Measurements from ENCODE around the gene B3GALT5. TPM values are rescaled to one million over a fixed set of nuclear protein-coding genes. Genes with fewer than 3 reads are reported as not detected.
A peak's percentile ranks its signal among the peaks of the same experiment; 100 is the strongest.
"Not testable (repeated sequence)": the region's sequence is repeated elsewhere in the genome, so short reads cannot be mapped to it uniquely, and the experiment has no call there.

Gene B3GALT5
- total RNA-seq, 8 experiments from 2014 or later, result 0.04 to 3.4 (median 0.99) TPM

DNA sequence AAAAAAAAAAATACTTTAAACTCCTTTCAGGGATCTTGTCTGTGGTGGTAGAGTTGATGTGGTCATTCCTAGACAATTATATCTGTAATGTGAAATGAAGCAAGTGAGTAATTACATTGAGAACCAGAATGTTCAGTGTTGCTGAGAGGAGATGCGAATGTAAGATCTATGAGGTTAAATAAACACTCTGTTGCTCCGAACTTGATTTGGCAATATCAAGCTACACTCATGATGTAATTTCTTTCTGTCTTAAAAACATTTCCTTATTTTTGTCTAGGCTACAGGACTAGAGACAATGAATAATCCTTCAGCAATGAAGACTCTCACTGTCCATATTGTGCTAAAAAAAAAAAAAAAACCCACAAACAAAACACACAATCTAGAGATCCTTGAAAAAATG is 69.1 kb downstream of the B3GALT5 start:
- in situ Hi-C loops (cut with MboI; ENCODE audit: low pct_unique_long_range_greater_than_20kb in 2 of 9, low sequenced_read_pairs in 9 of 9, unreplicated experiment in 9 of 9), result no loop called here
- H3K27ac ChIP-seq, result no peak overlapping the region
- no peak overlapping the region for H3K4me3 ChIP-seq
- WGBS, 10 experiments, result 0 to 94% (median 88%) methylated on average over 1 to 2 of the region's 2 CpGs; no CpG with 5 or more reads in 4 of the 10 experiments
- H3K4me1 ChIP-seq (replicated peaks in 1 of 2), result peaks cover 0 to 5% of the 10 kb centered on the region in 2 donors
- ATAC-seq (replicated peaks in 6 of 8), result no peak

DNA sequence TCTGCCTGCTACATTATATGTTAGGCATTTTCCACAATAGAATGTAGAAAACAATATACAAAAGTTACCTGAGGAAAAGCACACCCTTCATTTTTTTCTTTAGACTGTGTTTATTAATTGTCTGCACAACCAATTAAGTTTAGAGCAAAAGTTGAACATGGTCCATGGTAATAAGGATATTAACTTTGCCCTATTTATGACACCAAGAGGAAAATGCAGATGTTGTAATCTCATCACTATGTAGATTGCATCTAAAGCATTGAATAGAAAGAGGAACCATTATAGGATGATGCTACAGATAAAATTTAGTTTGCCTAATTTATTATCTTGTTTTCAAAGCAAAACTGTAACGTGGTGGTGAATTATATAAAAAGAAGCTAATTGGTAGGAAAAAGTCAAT is 72.5 kb downstream of the B3GALT5 start:
- Histone ChIP-seq H3K27ac (no peak overlapping the region), H3K4me1 (replicated peaks in 1 of 2) (no peaks in the 10 kb centered on the region), H3K4me3 (no peak overlapping the region)
- ATAC-seq (replicated peaks in 6 of 8), result no peak
- 0 to 100% (median 59%) methylated on average over 1 of the region's 1 CpG; no CpG with 5 or more reads in 2 of the 10 experiments for WGBS, 10 experiments
- in situ Hi-C loops (cut with MboI; ENCODE audit: low pct_unique_long_range_greater_than_20kb in 2 of 9, low sequenced_read_pairs in 9 of 9, unreplicated experiment in 9 of 9), result no loop called here

DNA sequence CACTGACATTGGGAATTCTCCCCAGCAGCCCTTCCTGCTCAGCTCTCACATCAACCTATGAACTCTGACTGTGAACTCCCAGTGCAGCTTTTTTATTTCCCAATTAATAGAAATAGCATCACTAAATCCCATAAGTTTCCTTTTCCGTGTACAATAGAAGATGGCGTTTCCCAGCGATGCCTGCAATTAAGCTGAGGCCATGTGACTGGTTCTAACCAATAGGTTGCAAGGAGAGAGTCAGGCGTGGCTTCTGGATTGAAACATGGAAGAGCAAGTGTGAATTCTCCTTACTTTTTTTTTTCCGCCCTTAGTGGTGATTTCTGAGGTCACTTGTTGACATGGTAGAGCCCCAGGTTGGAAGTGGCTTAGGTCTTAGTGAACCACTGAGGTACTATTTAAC is 73.3 kb downstream of the B3GALT5 start:
- Histone ChIP-seq H3K4me1 (replicated peaks in 1 of 2) (no peaks in the 10 kb centered on the region), H3K27ac (no peak overlapping the region), H3K4me3 (no peak overlapping the region)
- in situ Hi-C loops (cut with MboI; ENCODE audit: low pct_unique_long_range_greater_than_20kb in 2 of 9, low sequenced_read_pairs in 9 of 9, unreplicated experiment in 9 of 9), result no loop called here
- WGBS, 10 experiments, result 0 to 100% (median 93%) methylated on average over 1 to 5 of the region's 5 CpGs; no CpG with 5 or more reads in 2 of the 10 experiments
- ATAC-seq (replicated peaks in 6 of 8), result no peak

DNA sequence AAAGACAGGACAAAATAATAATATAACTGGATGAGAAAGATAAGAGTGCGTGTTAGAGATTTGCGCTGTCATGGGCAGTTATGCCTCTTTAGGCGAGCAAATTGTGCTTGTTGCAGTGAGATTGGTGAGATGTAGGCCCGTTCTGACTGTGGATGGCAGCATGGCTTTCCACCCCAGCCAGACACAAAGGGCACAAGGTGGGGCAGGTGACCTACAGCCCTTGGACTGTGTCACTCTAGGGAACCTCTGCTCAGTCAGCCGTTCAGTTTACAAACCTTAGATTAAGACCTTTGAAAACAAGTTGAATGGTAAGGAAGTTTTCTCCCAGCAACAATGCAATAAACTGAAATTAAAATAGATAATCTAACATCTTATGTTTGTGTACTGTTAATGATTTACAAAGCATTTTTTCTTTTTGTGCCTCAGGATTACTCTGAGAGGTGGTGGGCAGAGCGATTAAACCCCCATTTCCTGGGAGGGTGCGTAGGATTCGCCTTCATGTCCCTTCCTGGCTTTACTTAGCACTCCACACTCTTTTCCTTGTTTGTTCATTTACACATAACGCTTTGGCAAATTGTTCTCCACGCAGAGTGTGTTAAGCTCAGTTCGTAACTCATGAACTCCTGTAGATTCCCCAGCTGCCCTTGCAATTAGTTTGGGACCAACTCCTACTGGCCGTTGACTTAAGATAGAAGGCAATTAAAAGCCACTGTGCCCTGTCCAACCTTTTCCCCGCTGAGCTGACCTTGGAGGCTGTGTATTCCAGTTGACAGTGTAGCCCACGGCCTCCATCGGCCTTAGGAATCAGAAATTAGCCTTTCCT is 74.1 kb downstream of the B3GALT5 start:
- in situ Hi-C loops (cut with MboI; ENCODE audit: low pct_unique_long_range_greater_than_20kb in 2 of 9, low sequenced_read_pairs in 9 of 9, unreplicated experiment in 9 of 9), result no loop called here
- 35 to 100% (median 86%) methylated on average over 3 to 13 of the region's 15 CpGs for WGBS, 10 experiments
- Histone ChIP-seq H3K4me3 (no peak overlapping the region), H3K4me1 (replicated peaks in 1 of 2) (no peaks in the 10 kb centered on the region), H3K27ac (no peak overlapping the region)
- ATAC-seq (replicated peaks in 6 of 8), result no peak

DNA sequence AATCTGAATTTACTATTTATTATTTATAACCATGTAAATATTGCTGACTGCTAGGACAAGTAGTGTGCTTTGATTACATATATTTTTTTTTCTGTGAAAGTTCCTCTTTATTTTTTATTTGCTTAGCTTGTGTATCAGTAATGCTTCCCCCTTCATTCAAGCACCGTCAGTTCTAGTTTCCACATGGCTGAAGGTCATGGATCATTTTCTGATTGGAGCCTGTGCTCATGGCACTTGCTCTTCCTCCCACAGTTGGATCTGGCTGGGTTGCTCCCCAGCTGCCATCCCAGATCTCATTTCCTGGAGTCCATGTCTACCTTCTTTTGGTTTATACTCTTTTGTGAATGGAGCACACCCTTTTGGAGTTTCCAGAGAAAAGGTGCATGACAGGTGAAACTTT is 75.3 kb downstream of the B3GALT5 start:
- Histone ChIP-seq H3K4me3 (no peak overlapping the region), H3K4me1 (replicated peaks in 1 of 2) (no peaks in the 10 kb centered on the region), H3K27ac (no peak overlapping the region)
- in situ Hi-C loops (cut with MboI; ENCODE audit: low pct_unique_long_range_greater_than_20kb in 2 of 9, low sequenced_read_pairs in 9 of 9, unreplicated experiment in 9 of 9), result no loop called here
- 0 to 100% (median 86%) methylated on average over 1 of the region's 1 CpG; no CpG with 5 or more reads in 3 of the 10 experiments for WGBS, 10 experiments
- no peak for ATAC-seq (replicated peaks in 6 of 8)

DNA sequence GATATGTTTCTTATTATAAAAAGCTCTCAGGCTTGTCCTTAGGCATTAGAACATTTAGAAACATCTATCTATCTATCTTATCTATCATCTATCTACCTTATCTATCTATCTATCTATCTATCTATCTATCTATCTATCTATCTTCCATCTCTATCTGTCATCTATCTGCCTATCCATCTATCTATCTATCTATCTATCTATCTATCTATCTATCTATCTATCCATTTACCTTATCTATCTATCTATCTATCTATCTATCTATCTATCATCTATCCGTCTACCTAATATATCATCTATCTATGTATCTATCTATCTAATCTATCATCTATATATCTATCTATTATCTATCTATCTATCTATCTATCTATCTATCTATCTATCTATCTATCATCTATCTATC is 77.1 kb downstream of the B3GALT5 start:
- ATAC-seq (replicated peaks in 6 of 8); in situ Hi-C loops (cut with MboI; ENCODE audit: low pct_unique_long_range_greater_than_20kb in 2 of 9, low sequenced_read_pairs in 9 of 9, unreplicated experiment in 9 of 9); H3K4me3 ChIP-seq; H3K4me1 ChIP-seq (replicated peaks in 1 of 2); H3K27ac ChIP-seq: not testable (repeated sequence)
- WGBS, 10 experiments, result 20 to 100% (median 93%) methylated on average over 1 of the region's 1 CpG

DNA sequence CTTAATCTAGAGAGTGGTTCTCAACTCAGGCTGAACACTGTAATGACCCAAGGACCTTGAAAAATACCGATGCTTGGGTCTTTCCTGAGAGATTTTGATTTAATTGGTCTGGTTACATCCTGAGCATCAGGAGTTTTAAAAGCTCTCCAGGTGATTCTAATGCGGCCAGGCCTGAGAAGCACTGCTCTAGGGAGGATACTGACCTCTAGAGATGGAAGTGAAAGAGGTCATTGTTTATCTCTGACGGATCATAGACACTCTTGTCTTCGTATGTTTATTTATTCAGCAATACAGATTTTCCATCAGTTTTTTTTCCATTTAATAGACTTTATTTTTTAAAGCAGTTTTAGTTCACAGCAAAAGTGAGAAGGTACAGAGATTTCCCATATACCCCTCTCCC is 77.7 kb downstream of the B3GALT5 start:
- ATAC-seq (replicated peaks in 6 of 8), result no peak
- 40 to 89% (median 64%) methylated on average over 1 to 4 of the region's 4 CpGs; no CpG with 5 or more reads in 2 of the 10 experiments for WGBS, 10 experiments
- Histone ChIP-seq H3K4me1 (replicated peaks in 1 of 2) (no peaks in the 10 kb centered on the region), H3K27ac (no peak overlapping the region), H3K4me3 (no peak overlapping the region)
- in situ Hi-C loops (cut with MboI; ENCODE audit: low pct_unique_long_range_greater_than_20kb in 2 of 9, low sequenced_read_pairs in 9 of 9, unreplicated experiment in 9 of 9), result no loop called here

DNA sequence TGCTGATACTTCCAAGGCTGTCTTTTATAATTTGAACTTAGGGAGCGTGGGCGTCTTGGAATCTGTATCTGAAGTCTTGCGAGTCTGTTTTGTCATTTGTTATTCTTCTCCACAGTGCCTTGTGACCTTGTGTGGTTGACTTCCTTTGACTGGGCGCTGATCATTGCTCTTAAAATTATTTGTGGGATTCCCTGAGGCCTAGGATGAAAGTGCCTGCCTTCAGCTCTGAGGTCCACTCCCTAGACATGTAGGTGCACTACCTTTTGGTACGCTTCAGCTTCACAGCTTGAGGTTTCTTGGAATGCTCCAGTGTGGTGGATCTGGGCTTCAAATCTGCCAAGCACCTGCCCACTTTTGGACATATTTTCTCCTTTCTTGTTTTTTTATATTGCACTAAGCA is 82.0 kb downstream of the B3GALT5 start:
- in situ Hi-C loops (cut with MboI; ENCODE audit: low pct_unique_long_range_greater_than_20kb in 2 of 9, low sequenced_read_pairs in 9 of 9, unreplicated experiment in 9 of 9), result no loop called here
- no peak overlapping the region for H3K27ac ChIP-seq
- WGBS, 10 experiments, result 0 to 100% (median 89%) methylated on average over 1 to 5 of the region's 5 CpGs; no CpG with 5 or more reads in 1 of the 10 experiments
- no peak for ATAC-seq (replicated peaks in 6 of 8)
- no peak overlapping the region for H3K4me3 ChIP-seq
- peaks cover 0 to 10% of the 10 kb centered on the region in 2 donors for H3K4me1 ChIP-seq (replicated peaks in 1 of 2)

DNA sequence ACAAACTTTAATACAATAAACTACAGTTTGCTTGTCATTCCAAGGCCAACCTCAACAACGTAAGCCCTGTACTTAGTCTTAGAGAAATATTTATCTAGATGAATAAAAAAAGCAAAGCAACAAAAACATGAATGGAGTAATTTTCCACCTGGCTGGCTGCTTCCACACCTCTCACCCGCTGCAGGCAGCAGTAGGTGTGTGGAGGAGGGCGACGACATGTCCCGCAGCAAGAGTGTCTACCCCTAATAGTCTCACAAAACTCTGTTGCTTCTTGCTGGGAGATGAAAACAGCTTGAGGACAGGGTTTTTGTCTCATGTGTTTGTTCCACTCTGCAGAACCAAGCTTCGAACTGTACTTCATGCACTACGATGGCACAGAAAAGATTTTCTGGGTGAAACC is 83.5 kb downstream of the B3GALT5 start:
- Histone ChIP-seq H3K27ac (no peak overlapping the region), H3K4me3 (no peak overlapping the region), H3K4me1 (replicated peaks in 1 of 2) (peaks cover 0 to 10% of the 10 kb centered on the region in 2 donors)
- no peak for ATAC-seq (replicated peaks in 6 of 8)
- 0 to 96% (median 82%) methylated on average over 1 to 7 of the region's 7 CpGs; no CpG with 5 or more reads in 3 of the 10 experiments for WGBS, 10 experiments
- in situ Hi-C loops (cut with MboI; ENCODE audit: low pct_unique_long_range_greater_than_20kb in 2 of 9, low sequenced_read_pairs in 9 of 9, unreplicated experiment in 9 of 9), result no loop called here

DNA sequence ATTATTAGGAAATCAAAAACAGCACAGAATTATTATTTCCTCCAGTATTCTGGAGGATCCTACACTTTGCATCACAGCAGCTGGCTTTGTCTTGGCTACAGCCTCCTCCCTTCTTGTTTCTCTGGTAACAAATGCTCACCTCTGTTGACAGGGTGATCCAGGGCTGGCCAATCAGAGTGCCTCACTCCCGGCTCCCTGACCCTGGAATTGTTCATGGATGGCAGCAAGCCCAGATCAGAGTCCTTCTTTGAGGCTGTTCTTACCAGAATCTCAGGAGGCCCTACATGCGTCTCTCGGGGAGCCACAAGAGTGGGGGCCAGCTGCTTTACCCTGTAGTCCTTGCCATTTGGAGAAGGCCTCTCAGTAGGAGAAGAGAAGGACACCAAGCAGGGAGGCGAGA is 83.9 kb downstream of the B3GALT5 start:
- Histone ChIP-seq H3K4me1 (replicated peaks in 1 of 2) (peaks cover 0 to 10% of the 10 kb centered on the region in 2 donors), H3K27ac (no peak overlapping the region), H3K4me3 (no peak overlapping the region)
- WGBS, 10 experiments, result no CpG with 5 or more reads among the region's 4 CpGs
- peak in 4 of 8 experiments; percentile 16 to 99 (median 88) for ATAC-seq (replicated peaks in 6 of 8)
- in situ Hi-C loops (cut with MboI; ENCODE audit: low pct_unique_long_range_greater_than_20kb in 2 of 9, low sequenced_read_pairs in 9 of 9, unreplicated experiment in 9 of 9), result no loop called here

DNA sequence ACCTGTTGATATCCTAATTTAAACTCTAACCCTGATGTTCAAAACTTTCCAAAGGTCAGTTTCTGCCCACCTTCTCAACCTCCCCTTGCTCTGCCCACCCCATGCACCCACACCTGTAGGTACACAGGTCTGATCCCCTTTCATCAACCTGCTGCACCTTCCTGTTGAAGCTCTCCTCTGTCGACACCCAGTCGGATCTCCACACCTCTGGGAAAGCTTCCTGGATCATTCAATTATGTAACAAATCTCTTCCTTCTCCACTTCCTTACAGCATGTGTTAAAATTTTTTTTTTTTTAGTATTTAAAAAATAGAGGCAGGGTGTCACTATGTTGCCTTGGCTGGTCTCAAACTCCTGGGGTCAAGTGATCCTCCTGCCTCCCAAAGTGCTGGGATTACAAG is 87.6 kb downstream of the B3GALT5 start:
- in situ Hi-C loops (cut with MboI; ENCODE audit: low pct_unique_long_range_greater_than_20kb in 2 of 9, low sequenced_read_pairs in 9 of 9, unreplicated experiment in 9 of 9), result loop anchor here in 4 of 9 experiments (25.0 kb wide), 1 partner anchor 188 kb away; no protein-coding TSS in a partner anchor
- ATAC-seq (replicated peaks in 6 of 8), result no peak
- 0 to 100% (median 56%) methylated on average over 1 to 2 of the region's 2 CpGs; no CpG with 5 or more reads in 7 of the 10 experiments for WGBS, 10 experiments
- H3K27ac ChIP-seq, result no peak overlapping the region
- no peak overlapping the region for H3K4me3 ChIP-seq
- peaks cover 0 to 10% of the 10 kb centered on the region in 2 donors for H3K4me1 ChIP-seq (replicated peaks in 1 of 2)

DNA sequence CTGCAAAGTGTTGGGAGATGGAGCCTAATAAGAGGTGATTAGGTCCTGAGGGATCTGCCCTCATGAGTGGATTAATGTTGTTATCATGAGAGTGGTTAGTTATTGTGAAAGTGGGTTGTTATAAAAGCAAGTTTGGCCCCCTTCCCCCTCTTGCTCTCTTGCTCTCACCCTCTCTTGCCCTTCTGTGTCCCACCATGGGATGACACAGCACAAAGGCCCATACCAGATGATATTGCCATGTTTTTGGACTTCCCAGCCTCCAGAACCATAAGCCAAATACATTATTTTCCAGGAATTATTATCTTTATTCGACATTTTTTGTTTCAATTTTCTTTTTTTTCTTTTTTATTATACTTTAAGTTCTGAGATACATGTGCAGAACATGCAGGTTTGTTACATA is 90.8 kb downstream of the B3GALT5 start:
- 0 to 80% (median 14%) methylated on average over 1 of the region's 1 CpG; no CpG with 5 or more reads in 3 of the 10 experiments for WGBS, 10 experiments
- Histone ChIP-seq H3K4me1 (replicated peaks in 1 of 2) (no peaks in the 10 kb centered on the region), H3K4me3 (no peak overlapping the region), H3K27ac (no peak overlapping the region)
- in situ Hi-C loops (cut with MboI; ENCODE audit: low pct_unique_long_range_greater_than_20kb in 2 of 9, low sequenced_read_pairs in 9 of 9, unreplicated experiment in 9 of 9), result loop anchor here in 4 of 9 experiments (25.0 kb wide), 1 partner anchor 191 kb away; no protein-coding TSS in a partner anchor
- no peak for ATAC-seq (replicated peaks in 6 of 8)

DNA sequence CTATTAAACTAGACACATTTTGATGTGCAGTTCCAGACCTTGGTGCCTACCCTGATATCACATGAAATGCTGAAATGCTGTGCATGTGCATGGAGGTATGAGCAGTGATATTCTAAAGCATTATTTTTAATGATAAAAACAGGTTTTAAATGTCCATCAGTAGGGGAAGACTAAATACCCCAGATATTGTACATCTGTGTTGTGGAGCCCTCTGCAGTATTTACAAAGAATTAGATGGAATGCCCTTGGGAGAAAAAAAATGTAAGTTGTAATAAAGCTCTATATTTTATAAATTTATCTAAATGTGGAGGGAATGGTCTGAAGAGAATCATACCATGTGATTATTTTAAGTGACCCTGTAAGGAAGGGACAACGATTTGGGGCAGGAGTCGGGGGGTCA is 93.1 kb downstream of the B3GALT5 start:
- Histone ChIP-seq H3K27ac (no peak overlapping the region), H3K4me3 (no peak overlapping the region), H3K4me1 (replicated peaks in 1 of 2) (no peaks in the 10 kb centered on the region)
- 31 to 100% (median 75%) methylated on average over 1 to 2 of the region's 2 CpGs; no CpG with 5 or more reads in 3 of the 10 experiments for WGBS, 10 experiments
- in situ Hi-C loops (cut with MboI; ENCODE audit: low pct_unique_long_range_greater_than_20kb in 2 of 9, low sequenced_read_pairs in 9 of 9, unreplicated experiment in 9 of 9), result loop anchor here in 4 of 9 experiments (25.0 kb wide), 1 partner anchor 194 kb away; no protein-coding TSS in a partner anchor
- no peak for ATAC-seq (replicated peaks in 6 of 8)

Data from motor neuron (in vitro differentiated cells).